ENCODE results near the gene ENPEP.

DNA sequence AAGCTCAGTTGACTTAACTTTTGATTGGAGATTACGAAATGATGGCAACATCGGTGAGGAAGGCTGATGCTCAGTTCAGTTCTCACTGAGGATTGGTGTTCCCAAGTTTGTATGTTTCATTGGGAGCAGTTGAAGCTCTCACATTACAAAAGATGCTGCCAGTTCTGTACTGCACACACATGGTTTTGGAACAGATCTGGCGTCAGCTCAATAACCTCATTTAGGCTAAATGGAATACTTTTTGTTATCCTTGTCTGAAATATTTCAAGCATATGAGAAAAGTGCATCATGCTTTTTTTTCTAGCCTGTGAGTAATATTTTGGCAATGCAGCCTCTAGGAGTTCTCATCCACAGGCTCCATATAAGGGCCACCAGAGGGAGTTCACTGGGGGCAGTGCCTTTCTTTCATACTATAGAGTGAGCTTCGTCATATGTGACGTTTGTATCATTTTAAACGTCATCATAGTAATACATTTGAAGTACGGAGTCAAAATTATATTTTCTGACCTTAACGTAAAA, 4.1 kb downstream of the ENPEP start:
- TF ChIP-seq RARB (CRISPR knock-in tag; IDR thresholded peaks at IDR 0.05), result no peak
- TF ChIP-seq, protein P1, sequence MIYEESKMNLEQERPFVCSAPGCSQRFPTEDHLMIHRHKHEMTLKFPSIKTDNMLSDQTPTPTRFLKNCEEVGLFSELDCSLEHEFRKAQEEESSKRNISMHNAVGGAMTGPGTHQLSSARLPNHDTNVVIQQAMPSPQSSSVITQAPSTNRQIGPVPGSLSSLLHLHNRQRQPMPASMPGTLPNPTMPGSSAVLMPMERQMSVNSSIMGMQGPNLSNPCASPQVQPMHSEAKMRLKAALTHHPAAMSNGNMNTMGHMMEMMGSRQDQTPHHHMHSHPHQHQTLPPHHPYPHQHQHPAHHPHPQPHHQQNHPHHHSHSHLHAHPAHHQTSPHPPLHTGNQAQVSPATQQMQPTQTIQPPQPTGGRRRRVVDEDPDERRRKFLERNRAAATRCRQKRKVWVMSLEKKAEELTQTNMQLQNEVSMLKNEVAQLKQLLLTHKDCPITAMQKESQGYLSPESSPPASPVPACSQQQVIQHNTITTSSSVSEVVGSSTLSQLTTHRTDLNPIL (CRISPR knock-in tag; IDR thresholded peaks at IDR 0.05; ENCODE audit: low read depth), result no peak
- no peak for TF ChIP-seq PATZ1 (CRISPR knock-in tag; IDR thresholded peaks at IDR 0.05; ENCODE audit: borderline replicate concordance)
- TF ChIP-seq TOX (CRISPR knock-in tag; IDR thresholded peaks at IDR 0.05; ENCODE audit: borderline replicate concordance), result no peak
- TF ChIP-seq ISL1 (CRISPR knock-in tag; IDR thresholded peaks at IDR 0.05), result peak; percentile 80
